NCI-H446 treated with DMSO at 0.1 percent for 48 hours (cell line): ENCODE measurements around the gene SF3B3.
A peak's percentile ranks its signal among the peaks of the same experiment; 100 is the strongest.

Experiments used
- DNase-seq: peaks from one replicate; lab custom pipeline; 2025; lab: John Stamatoyannopoulos, UW

Gene SF3B3

GRCh38 chr16:70523743-70524398, at the start of gene SF3B3:
Gene SF3B3, plus strand, starts transcription at chr16:70523816. Its CDS starts 2,841 bp downstream, at chr16:70526657.
- peak; percentile 67 for DNase-seq

GRCh38 chr16:70474320-70475053, 49.1 kb upstream of the SF3B3 start:
- DNase-seq = no peak

GRCh38 chr16:70475054-70475871, 48.4 kb upstream of the SF3B3 start:
- DNase-seq = no peak

GRCh38 chr16:70476272-70477020, 47.2 kb upstream of the SF3B3 start:
- peak; percentile 54 for DNase-seq

- no peak for DNase-seq
These were observed 45.4 kb upstream of the SF3B3 start for GRCh38 chr16:70478169-70478568.

GRCh38 chr16:70478912-70479341, 44.7 kb upstream of the SF3B3 start:
- peak; percentile 68 for DNase-seq

- peak; percentile 21 for DNase-seq
These were observed 43.2 kb upstream of the SF3B3 start for GRCh38 chr16:70480127-70481105.

- DNase-seq = no peak
These were observed 41.6 kb upstream of the SF3B3 start for GRCh38 chr16:70481929-70482536.

- no peak for DNase-seq
These were observed 41.0 kb upstream of the SF3B3 start for GRCh38 chr16:70482624-70483023.

GRCh38 chr16:70483426-70483825, 40.2 kb upstream of the SF3B3 start:
- DNase-seq = no peak

- no peak for DNase-seq
These were observed 38.7 kb upstream of the SF3B3 start for GRCh38 chr16:70484867-70485266.

GRCh38 chr16:70490261-70490660, 33.4 kb upstream of the SF3B3 start:
- DNase-seq = peak; percentile 36

GRCh38 chr16:70493802-70494201, 29.8 kb upstream of the SF3B3 start:
- no peak for DNase-seq

- no peak for DNase-seq
These were observed 29.3 kb upstream of the SF3B3 start for GRCh38 chr16:70494202-70494770.

- no peak for DNase-seq
These were observed 28.8 kb upstream of the SF3B3 start for GRCh38 chr16:70494777-70495176.

GRCh38 chr16:70495425-70496182, 28.0 kb upstream of the SF3B3 start:
- DNase-seq = peak; percentile 75

- no peak for DNase-seq
These were observed 27.1 kb upstream of the SF3B3 start for GRCh38 chr16:70496513-70496912.

- no peak for DNase-seq
These were observed 14.9 kb upstream of the SF3B3 start for GRCh38 chr16:70508752-70509151.

GRCh38 chr16:70510216-70510615, 13.4 kb upstream of the SF3B3 start:
- no peak for DNase-seq
